Neural cell (in vitro differentiated cells): ENCODE results near the gene VSTM4. TPM values are rescaled to one million over a fixed set of nuclear protein-coding genes. Genes with fewer than 3 reads are reported as not detected.
A peak's percentile ranks its signal among the peaks of the same experiment; 100 is the strongest.

Source experiments
- H2AFZ ChIP-seq: fragments of 200-600, 300-800 bp; sonication (generic), shearing (Covaris generic); 2 replicates; pipeline ENCODE4 v1.6.0; 2014; ENCODE audit warnings: low read depth, mild to moderate bottlenecking, antibody characterized with exemption, low read length, moderate library complexity
- H3F3A ChIP-seq: fragments of 200-600 bp; shearing (Covaris generic); 2 replicates; pipeline ENCODE4 v1.6.1; 2016; ENCODE audit warnings: mild to moderate bottlenecking, moderate library complexity, mixed read lengths, antibody characterized with exemption, low read length; ENCODE audit not compliant: insufficient read depth, poor library complexity, severe bottlenecking
- H3K27ac ChIP-seq: fragments of 200-600, 300-800 bp; sonication (generic), shearing (Covaris generic); 2 replicates; pipeline ENCODE4 v1.5.1; 2014; ENCODE audit warnings: mild to moderate bottlenecking, low read length, moderate library complexity
- H3K27me3 ChIP-seq: fragments of 300-800, 200-600 bp; sonication (generic), shearing (Covaris generic); 2 replicates; pipeline ENCODE4 v1.6.0; 2014; ENCODE audit warnings: mild to moderate bottlenecking, low read depth, low read length, moderate library complexity; ENCODE audit not compliant: insufficient read depth
- H3K36me3 ChIP-seq: fragments of 300-800, 200-600 bp; sonication (generic), shearing (Covaris generic); 2 replicates; pipeline ENCODE4 v1.5.1; 2014; ENCODE audit warnings: mild to moderate bottlenecking, antibody characterized with exemption, low read length, moderate library complexity; ENCODE audit not compliant: insufficient read depth
- H3K4me2 ChIP-seq: fragments of 300-800, 200-600 bp; sonication (generic), shearing (Covaris generic); 2 replicates; pipeline ENCODE4 v1.6.0; 2014; ENCODE audit warnings: mild to moderate bottlenecking, low read length
- H3K4me3 ChIP-seq: fragments of 300-800, 200-600 bp; sonication (generic), shearing (Covaris generic); 2 replicates; pipeline ENCODE4 v1.5.1; 2014; ENCODE audit warnings: mild to moderate bottlenecking, low read length, moderate library complexity
- H3K79me2 ChIP-seq: fragments of 200-600 bp; shearing (Covaris generic); replicated peaks from 2 replicates; pipeline ENCODE4 v1.6.0; 2014; ENCODE audit warnings: mild to moderate bottlenecking, low read length, moderate library complexity; ENCODE audit not compliant: insufficient read depth
- H3K9ac ChIP-seq: fragments of 300-800, 200-600 bp; sonication (generic), shearing (Covaris generic); 2 replicates; pipeline ENCODE4 v1.6.1; 2016; ENCODE audit warnings: mild to moderate bottlenecking, low read length, mixed read lengths
- H3K9me2 ChIP-seq: fragments of 200-600 bp; shearing (Covaris generic); 2 replicates; pipeline ENCODE4 v1.6.1; 2016; ENCODE audit warnings: mild to moderate bottlenecking, low read length, mixed read lengths; ENCODE audit not compliant: insufficient read depth
- H3K9me3 ChIP-seq: fragments of 200-600, 300-800 bp; sonication (generic), shearing (Covaris generic); 2 replicates; pipeline ENCODE4 v1.6.1; 2016; ENCODE audit warnings: mild to moderate bottlenecking, mixed run types, low read length, moderate library complexity, mixed read lengths
- H4K20me1 ChIP-seq: fragments of 200-600 bp; shearing (Covaris generic); 2 replicates; pipeline ENCODE4 v1.6.1; 2016; ENCODE audit warnings: mild to moderate bottlenecking, mixed run types; ENCODE audit not compliant: insufficient read depth
- EP300 ChIP-seq: fragments of 450-650 bp; conservative IDR thresholded peaks from 2 replicates; pipeline ENCODE4 v1.6.1; 2014; ENCODE audit warnings: antibody characterized with exemption, mild to moderate bottlenecking, moderate library complexity; ENCODE audit not compliant: poor library complexity, severe bottlenecking
- EZH2 ChIP-seq: fragments of 200-600, 300-800 bp; shearing (Covaris generic), sonication (generic); IDR thresholded peaks from 2 replicates; pipeline ENCODE4 v1.6.1; 2014; ENCODE audit warnings: antibody characterized with exemption, low read length, borderline replicate concordance, mild to moderate bottlenecking; ENCODE audit not compliant: insufficient read depth, poor library complexity, severe bottlenecking
- MXI1 ChIP-seq: fragments of 450-650 bp; conservative IDR thresholded peaks from 2 replicates; pipeline ENCODE4 v1.6.1; 2014; ENCODE audit warnings: antibody characterized with exemption, mild to moderate bottlenecking; ENCODE audit not compliant: poor library complexity, severe bottlenecking
- POLR2AphosphoS5 ChIP-seq: IDR thresholded peaks from 2 replicates; pipeline ENCODE4 v1.6.1; 2012
- RAD21 ChIP-seq: fragments of 450-650 bp; conservative IDR thresholded peaks from 2 replicates; pipeline ENCODE4 v1.6.1; 2014; ENCODE audit warnings: antibody characterized with exemption, mild to moderate bottlenecking, moderate library complexity
- SMC3 ChIP-seq: fragments of 450-650 bp; conservative IDR thresholded peaks from 2 replicates; pipeline ENCODE4 v1.6.1; 2014; ENCODE audit warnings: antibody characterized with exemption, mild to moderate bottlenecking, moderate library complexity; ENCODE audit not compliant: poor library complexity
- TAF1 ChIP-seq: IDR thresholded peaks from 2 replicates; pipeline ENCODE4 v1.6.1; 2012; ENCODE audit warnings: low read depth
- polyA plus RNA-seq: library from polyadenylated mRNA; depleted of rRNA; stranded (reverse); fragments of >200 nt; gene quantifications from 2 replicates; pipeline ENCODE4 v1.2.3, GENCODE V29; 2014
- TF ChIP-seq, protein P1 (sequence below): fragments of 450-650 bp; IDR thresholded peaks from 2 replicates; pipeline ENCODE4 v1.5.1; 2014; ENCODE audit warnings: antibody characterized with exemption, mild to moderate bottlenecking, moderate library complexity; ENCODE audit not compliant: poor library complexity, severe bottlenecking
- TF ChIP-seq, protein P2 (sequence below): IDR thresholded peaks from 2 replicates; pipeline ENCODE4 v1.6.1; 2012; ENCODE audit warnings: borderline replicate concordance

The VSTM4 gene
- polyA plus RNA-seq, 1 donor from 2014 or later, result 0.52 TPM

DNA sequence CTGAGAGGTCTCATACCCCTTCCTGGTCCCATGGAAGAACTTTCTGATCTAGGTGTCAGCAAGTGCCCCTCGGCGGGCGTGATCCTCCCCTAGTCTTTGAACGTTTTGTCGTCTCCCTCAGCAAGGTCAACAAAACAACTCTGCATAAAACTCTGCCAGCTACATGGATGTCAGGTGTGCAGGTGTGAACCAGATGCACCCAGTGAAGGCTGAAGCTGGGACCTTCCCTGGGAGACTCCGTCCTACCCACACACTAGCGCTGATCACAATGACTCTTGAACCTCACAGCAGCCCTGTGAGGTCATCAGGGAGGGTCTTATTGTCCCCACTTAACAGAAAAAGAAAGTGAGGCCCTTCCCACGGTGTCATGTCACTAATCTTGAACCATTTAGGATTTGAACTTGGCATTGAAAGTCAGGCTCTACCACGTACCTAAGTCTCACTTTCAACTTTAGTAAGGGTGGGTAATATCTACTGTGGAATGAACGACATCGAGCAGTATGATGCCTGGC, 68.1 kb downstream of the VSTM4 start:
- Histone ChIP-seq H3K79me2 (no peaks in the 10 kb centered on the region), H3K27me3 (no peaks in the 10 kb centered on the region)
- TF ChIP-seq SMC3, result no peak

DNA sequence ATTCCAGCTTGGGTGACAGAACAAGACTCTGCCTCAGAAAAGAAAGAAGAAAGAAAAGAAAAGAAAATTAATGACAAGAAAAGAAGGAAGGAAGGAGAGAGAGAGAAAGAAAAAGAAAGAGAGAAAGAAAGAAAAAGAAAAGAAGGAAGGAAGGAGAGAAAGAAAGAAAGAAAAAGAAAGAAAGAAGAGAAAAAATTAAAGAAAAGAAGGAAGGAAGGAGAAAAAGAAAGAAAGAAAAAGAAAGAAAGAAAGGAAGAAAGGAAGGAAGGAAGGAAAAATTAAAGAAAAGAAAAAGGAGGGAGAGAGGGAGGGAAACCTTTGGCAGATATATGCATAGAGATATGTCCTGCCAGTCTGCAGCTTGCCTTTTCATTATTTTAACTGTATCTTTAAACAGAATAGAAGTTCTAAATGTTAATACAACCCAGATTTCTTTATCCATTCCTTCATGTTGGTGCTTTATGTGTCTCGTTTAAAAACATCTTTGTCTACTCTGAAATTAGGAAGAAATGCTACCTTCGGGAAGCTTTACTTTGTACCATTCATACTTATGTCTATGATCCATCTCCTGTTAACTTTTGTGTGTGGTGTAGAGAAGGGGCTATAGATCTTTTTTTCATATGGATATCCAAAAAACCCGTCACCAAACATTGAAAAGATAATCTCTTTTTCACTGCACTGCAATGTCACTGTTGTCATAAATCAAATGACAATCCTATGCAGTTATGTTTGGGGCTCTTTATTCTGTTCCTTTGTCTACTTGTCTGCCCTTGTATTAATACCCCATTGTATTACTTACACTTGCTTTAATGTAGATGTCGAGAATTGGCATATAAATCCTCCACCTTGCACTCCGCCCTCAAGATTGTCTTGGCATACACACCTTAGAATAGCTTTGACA, 70.8 kb downstream of the VSTM4 start:
- Histone ChIP-seq H3F3A (no peaks in the 10 kb centered on the region), H3K9me2 (no peaks in the 10 kb centered on the region), H3K36me3 (no peaks in the 10 kb centered on the region), H3K9me3 (no peaks in the 10 kb centered on the region), H3K4me3 (no peak overlapping the region), H3K79me2 (no peaks in the 10 kb centered on the region), H3K9ac (no peak overlapping the region), H2AFZ (no peak overlapping the region), H3K4me2 (no peak overlapping the region), H3K27ac (no peak overlapping the region), H4K20me1 (no peaks in the 10 kb centered on the region), H3K27me3 (no peaks in the 10 kb centered on the region)
- TF ChIP-seq EP300, result peak; percentile 52
- TF ChIP-seq EZH2, result no peak
- TF ChIP-seq SMC3, result no peak

More for the DNA sequence above, 68.1 kb downstream of the VSTM4 start:
- Histone ChIP-seq H3K9ac (no peak overlapping the region), H3K9me3 (no peaks in the 10 kb centered on the region), H3K4me2 (no peak overlapping the region), H4K20me1 (no peaks in the 10 kb centered on the region), H3K36me3 (no peaks in the 10 kb centered on the region), H3K9me2 (no peaks in the 10 kb centered on the region), H2AFZ (no peak overlapping the region), H3K27ac (no peak overlapping the region), H3K4me3 (no peak overlapping the region), H3F3A (no peaks in the 10 kb centered on the region)

DNA sequence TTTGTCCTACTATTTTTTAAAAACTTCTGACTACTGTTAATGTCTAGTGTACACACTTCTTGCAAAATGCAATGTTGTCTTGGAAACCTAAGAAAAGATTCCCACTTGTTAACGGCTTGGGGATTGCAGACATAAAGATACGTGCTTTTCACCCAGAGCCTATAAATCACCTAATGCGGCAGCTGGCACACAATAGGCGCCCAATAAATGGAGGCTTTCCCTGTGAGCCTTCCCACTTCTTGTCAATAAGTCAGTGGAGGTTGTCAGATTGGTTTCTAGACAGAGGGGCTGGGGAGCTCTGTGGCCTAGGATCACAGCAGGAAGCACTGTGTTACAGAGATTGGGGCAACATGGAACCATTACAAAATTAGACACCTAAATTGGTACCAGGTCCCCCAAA, 74.7 kb downstream of the VSTM4 start:
- H3K4me3 ChIP-seq, result no peak overlapping the region
- no peak overlapping the region for H3K27ac ChIP-seq
- H3K79me2 ChIP-seq, result no peaks in the 10 kb centered on the region
- no peaks in the 10 kb centered on the region for H3K27me3 ChIP-seq
- no peak overlapping the region for H3K4me2 ChIP-seq
- no peaks in the 10 kb centered on the region for H3K36me3 ChIP-seq
- no peak overlapping the region for H2AFZ ChIP-seq
- TF ChIP-seq EP300 (no peak), MXI1 (no peak), TAF1 (no peak), POLR2AphosphoS5 (no peak), SMC3 (no peak), EZH2 (no peak), RAD21 (no peak)
- TF ChIP-seq, protein P1, sequence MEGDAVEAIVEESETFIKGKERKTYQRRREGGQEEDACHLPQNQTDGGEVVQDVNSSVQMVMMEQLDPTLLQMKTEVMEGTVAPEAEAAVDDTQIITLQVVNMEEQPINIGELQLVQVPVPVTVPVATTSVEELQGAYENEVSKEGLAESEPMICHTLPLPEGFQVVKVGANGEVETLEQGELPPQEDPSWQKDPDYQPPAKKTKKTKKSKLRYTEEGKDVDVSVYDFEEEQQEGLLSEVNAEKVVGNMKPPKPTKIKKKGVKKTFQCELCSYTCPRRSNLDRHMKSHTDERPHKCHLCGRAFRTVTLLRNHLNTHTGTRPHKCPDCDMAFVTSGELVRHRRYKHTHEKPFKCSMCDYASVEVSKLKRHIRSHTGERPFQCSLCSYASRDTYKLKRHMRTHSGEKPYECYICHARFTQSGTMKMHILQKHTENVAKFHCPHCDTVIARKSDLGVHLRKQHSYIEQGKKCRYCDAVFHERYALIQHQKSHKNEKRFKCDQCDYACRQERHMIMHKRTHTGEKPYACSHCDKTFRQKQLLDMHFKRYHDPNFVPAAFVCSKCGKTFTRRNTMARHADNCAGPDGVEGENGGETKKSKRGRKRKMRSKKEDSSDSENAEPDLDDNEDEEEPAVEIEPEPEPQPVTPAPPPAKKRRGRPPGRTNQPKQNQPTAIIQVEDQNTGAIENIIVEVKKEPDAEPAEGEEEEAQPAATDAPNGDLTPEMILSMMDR, result no peak
- TF ChIP-seq, protein P2, sequence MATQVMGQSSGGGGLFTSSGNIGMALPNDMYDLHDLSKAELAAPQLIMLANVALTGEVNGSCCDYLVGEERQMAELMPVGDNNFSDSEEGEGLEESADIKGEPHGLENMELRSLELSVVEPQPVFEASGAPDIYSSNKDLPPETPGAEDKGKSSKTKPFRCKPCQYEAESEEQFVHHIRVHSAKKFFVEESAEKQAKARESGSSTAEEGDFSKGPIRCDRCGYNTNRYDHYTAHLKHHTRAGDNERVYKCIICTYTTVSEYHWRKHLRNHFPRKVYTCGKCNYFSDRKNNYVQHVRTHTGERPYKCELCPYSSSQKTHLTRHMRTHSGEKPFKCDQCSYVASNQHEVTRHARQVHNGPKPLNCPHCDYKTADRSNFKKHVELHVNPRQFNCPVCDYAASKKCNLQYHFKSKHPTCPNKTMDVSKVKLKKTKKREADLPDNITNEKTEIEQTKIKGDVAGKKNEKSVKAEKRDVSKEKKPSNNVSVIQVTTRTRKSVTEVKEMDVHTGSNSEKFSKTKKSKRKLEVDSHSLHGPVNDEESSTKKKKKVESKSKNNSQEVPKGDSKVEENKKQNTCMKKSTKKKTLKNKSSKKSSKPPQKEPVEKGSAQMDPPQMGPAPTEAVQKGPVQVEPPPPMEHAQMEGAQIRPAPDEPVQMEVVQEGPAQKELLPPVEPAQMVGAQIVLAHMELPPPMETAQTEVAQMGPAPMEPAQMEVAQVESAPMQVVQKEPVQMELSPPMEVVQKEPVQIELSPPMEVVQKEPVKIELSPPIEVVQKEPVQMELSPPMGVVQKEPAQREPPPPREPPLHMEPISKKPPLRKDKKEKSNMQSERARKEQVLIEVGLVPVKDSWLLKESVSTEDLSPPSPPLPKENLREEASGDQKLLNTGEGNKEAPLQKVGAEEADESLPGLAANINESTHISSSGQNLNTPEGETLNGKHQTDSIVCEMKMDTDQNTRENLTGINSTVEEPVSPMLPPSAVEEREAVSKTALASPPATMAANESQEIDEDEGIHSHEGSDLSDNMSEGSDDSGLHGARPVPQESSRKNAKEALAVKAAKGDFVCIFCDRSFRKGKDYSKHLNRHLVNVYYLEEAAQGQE, result no peak
- no peaks in the 10 kb centered on the region for H3K9me3 ChIP-seq
- no peaks in the 10 kb centered on the region for H3F3A ChIP-seq
- H3K9me2 ChIP-seq, result no peaks in the 10 kb centered on the region
- H4K20me1 ChIP-seq, result no peaks in the 10 kb centered on the region
- H3K9ac ChIP-seq, result no peak overlapping the region
